GM12878 (cell line): ENCODE measurements around the gene PINK1. TPM values are rescaled to one million over a fixed set of nuclear protein-coding genes. Genes with fewer than 3 reads are reported as not detected.

Experiments used
- ATAC-seq: fragments of 200-7000 bp; cut with Tn5 transposase; 3 replicates; pipeline ENCODE4 v1.9.1; 2020; ENCODE audit warnings: mild to moderate bottlenecking, moderate library complexity
- BruUV-seq: library from RNA; stranded (reverse); fragments of 400-500 nt; replicated peaks from 2 replicates; lab custom pipeline; 2021; lab: Mats Ljungman, UMichigan
- CTCF ChIA-PET: fragments of 300-600 bp; sonication (Branson Sonifier 250); formaldehyde crosslinking; extraction: SDS; loops from one replicate; lab custom pipeline; 2021; ENCODE audit warnings: inconsistent platforms; lab: Yijun Ruan, JAX
- POLR2A ChIA-PET: fragments of 350-600 bp; formaldehyde crosslinking; extraction: SDS; loops from one replicate; lab custom pipeline; 2021; ENCODE audit warnings: inconsistent platforms; lab: Charles Lee
- RAD21 ChIA-PET: fragments of 300-600 bp; sonication (Branson Sonifier 250); formaldehyde crosslinking; loops from one replicate; lab custom pipeline; 2023; ENCODE audit warnings: antibody characterized with exemption; ENCODE audit not compliant: unreplicated experiment; lab: Charles Lee
- SMC1A ChIA-PET: fragments of 300-600 bp; sonication (Branson Sonifier 250); formaldehyde crosslinking; loops from one replicate; lab custom pipeline; 2023; ENCODE audit not compliant: unreplicated experiment, uncharacterized antibody; lab: Charles Lee
- DNase-seq: peaks from one replicate; pipeline ENCODE4 v3.0.0-alpha.2; 2011; ENCODE audit warnings: low read depth, low spot score
- FAIRE-seq: peaks from 3 replicates; lab custom pipeline; 2011; peaks lifted over from hg19 to GRCh38; lab: Jason Lieb, UNC
- H2AFZ ChIP-seq: 2 replicates; pipeline ENCODE4 v1.6.0; 2011; ENCODE audit warnings: low read depth, low read length, control low read depth; ENCODE audit not compliant: control insufficient read depth
- H3K27ac ChIP-seq: 2 replicates; pipeline ENCODE4 v1.5.1; 2011; ENCODE audit warnings: control low read depth; ENCODE audit not compliant: control insufficient read depth, insufficient read depth
- H3K27me3 ChIP-seq, 2 experiments: replicated peaks in 1 of 2; 2 replicates each; pipeline versions ENCODE4 v1.6.0 to v1.6.1; 2011; ENCODE audit warnings: low read length in 1 of 2; ENCODE audit not compliant: control insufficient read depth in 2 of 2, insufficient read depth in 2 of 2
- H3K36me3 ChIP-seq, 2 experiments: 2 replicates each; pipeline ENCODE4 v1.5.1; 2011; ENCODE audit warnings: low read length in 1 of 2; ENCODE audit not compliant: control insufficient read depth in 2 of 2, insufficient read depth in 2 of 2
- H3K4me1 ChIP-seq: 2 replicates; pipeline ENCODE4 v1.6.1; 2011; ENCODE audit warnings: mild to moderate bottlenecking, low read length, moderate library complexity, mixed read lengths; ENCODE audit not compliant: control insufficient read depth, insufficient read depth
- H3K4me2 ChIP-seq: 2 replicates; pipeline ENCODE4 v1.6.0; 2011; ENCODE audit warnings: control low read depth; ENCODE audit not compliant: control insufficient read depth, insufficient read depth
- H3K4me3 ChIP-seq: fragments of 200-600 bp; sonication (generic); 2 replicates; pipeline ENCODE4 v1.5.1; 2016
- H3K79me2 ChIP-seq: 2 replicates; pipeline ENCODE4 v1.6.0; 2011; ENCODE audit warnings: low read length; ENCODE audit not compliant: control insufficient read depth, insufficient read depth
- H3K9ac ChIP-seq: 2 replicates; pipeline ENCODE4 v1.8.0; 2011; ENCODE audit warnings: low read length, control low read depth, mixed read lengths; ENCODE audit not compliant: control insufficient read depth, insufficient read depth
- H3K9me3 ChIP-seq: replicated peaks from 3 replicates; pipeline ENCODE4 v1.5.1; 2011; ENCODE audit warnings: mild to moderate bottlenecking, low read length; ENCODE audit not compliant: control insufficient read depth, insufficient read depth
- H4K20me1 ChIP-seq: 2 replicates; pipeline ENCODE4 v1.6.0; 2011; ENCODE audit not compliant: control insufficient read depth, insufficient read depth
- ATF7 ChIP-seq: fragments of 450-650 bp; IDR thresholded peaks from 2 replicates; pipeline ENCODE4 v1.6.1; 2016; ENCODE audit warnings: low read depth, mild to moderate bottlenecking
- KAT2A ChIP-seq: conservative IDR thresholded peaks from 2 replicates; pipeline ENCODE4 v1.6.1; 2011; ENCODE audit warnings: low read depth, low read length; ENCODE audit not compliant: control insufficient read depth
- NFYA ChIP-seq: IDR thresholded peaks from 2 replicates; pipeline ENCODE4 v1.6.1; 2011; ENCODE audit warnings: low read depth, mild to moderate bottlenecking, low read length, improper control_type of control experiment, borderline replicate concordance
- NKRF ChIP-seq: fragments of 450-650 bp; conservative IDR thresholded peaks from 2 replicates; pipeline ENCODE4 v1.6.1; 2017; ENCODE audit warnings: mild to moderate bottlenecking, moderate library complexity
- PML ChIP-seq: IDR thresholded peaks from 2 replicates; pipeline ENCODE4 v1.6.1; 2012; ENCODE audit warnings: low read length, inconsistent platforms
- RB1 ChIP-seq: fragments of 450-650 bp; formaldehyde crosslinking; IDR thresholded peaks from 2 replicates; pipeline ENCODE4 v1.6.1; 2017; ENCODE audit warnings: mild to moderate bottlenecking, borderline replicate concordance
- ZBTB11 ChIP-seq: fragments of 450-650 bp; formaldehyde crosslinking; IDR thresholded peaks from 2 replicates; pipeline ENCODE4 v1.5.0; 2022; ENCODE audit warnings: mild to moderate bottlenecking, missing genetic modification characterization
- WGBS: methylation state at CpG from one replicate; pipeline ENCODE4 v1.1.6; 2016; ENCODE audit warnings: low lambda C conversion rate; ENCODE audit not compliant: insufficient replicate concordance, insufficient coverage; ENCODE audit errors: missing lambda C conversion rate; 5-methylcytosine and 5-hydroxymethylcytosine counted together
- in situ Hi-C: fragments of 300-500 bp; cut with MboI; formaldehyde crosslinking; loops from 9 replicates; pipeline ENCODE4 v1.14.3; 2018; ENCODE audit warnings: mixed read lengths
- intact Hi-C: fragments of 100-400 bp; cut with micrococcal nuclease; formaldehyde crosslinking; loops from one replicate; pipeline ENCODE4 v1.14.2; 2022; ENCODE audit not compliant: unreplicated experiment
- polyA plus RNA-seq, 11 experiments: library from polyadenylated mRNA; depleted of rRNA in 4 of 11; unstranded in 6 of 11; stranded (reverse) in 5 of 11; fragments of >200 nt; fragmentation: Nextera tagmentation in 4 of 11; fragmentation: Illumina TruSeq in 1 of 11; extraction: Ambion mirVana in 4 of 11; extraction: Trizol in 1 of 11; gene quantifications; 1 replicate in 1 of 11; 2 replicates in 10 of 11; pipeline versions ENCODE4 v1.2.1 to v1.2.3, GENCODE V29; 2011 to 2016; ENCODE audit warnings: inconsistent platforms in 2 of 11, missing spikeins in 2 of 11, low read depth in 1 of 11
- total RNA-seq, 4 experiments: library from RNA; depleted of rRNA in 3 of 4; stranded (reverse); fragments of >200 nt in 3 of 4; fragmentation: Illumina TruSeq in 1 of 4; extraction: Trizol in 1 of 4; gene quantifications; 2 replicates each; pipeline versions ENCODE4 v1.2.1 to v1.2.3, GENCODE V29; 2013 to 2021

PINK1 gene
- total and polyA plus RNA-seq, 10 of the 15 experiments (the other 5 are each of a cell fraction or from before 2014, with no cell fraction given): 0.42 to 4.4 (median 1.9) TPM; not detected in 1

GRCh38 chr1:20643080-20643479, 9.8 kb downstream of the PINK1 start:
- H4K20me1 ChIP-seq: no peaks in the 10 kb centered on the region
- POLR2A ChIA-PET: interaction anchor here (1.6 kb wide), 1 partner anchor 9 kb away, joined by 3 read pairs; no protein-coding TSS in a partner anchor
- CTCF ChIA-PET: interaction anchor here (0.6 to 2.2 kb wide), 4 partner anchors 9 to 122 kb away, joined by 3 to 8 read pairs (median 4); no protein-coding TSS in a partner anchor
- WGBS: 13% methylated on average over 6 of the region's 6 CpGs
- no peaks in the 10 kb centered on the region for H3K9me3 ChIP-seq
- intact Hi-C loops: no loop called here
- H3K36me3 ChIP-seq: no peaks in the 10 kb centered on the region
- in situ Hi-C loops: no loop called here
- H3K4me1 ChIP-seq: no peaks in the 10 kb centered on the region
- TF ChIP-seq KAT2A: no peak
- TF ChIP-seq NFYA: no peak
- no peak for TF ChIP-seq NKRF
- no peak for TF ChIP-seq RB1
- no peak for TF ChIP-seq ATF7
- no peak for TF ChIP-seq ZBTB11
- TF ChIP-seq PML: no peak
- no TSS peak for BruUV-seq
- no peak overlapping the region for H3K9ac ChIP-seq
- no peaks in the 10 kb centered on the region for H3K27me3 ChIP-seq
- no peak for DNase-seq
- no peak overlapping the region for H2AFZ ChIP-seq
- RAD21 ChIA-PET: no interaction called here
- SMC1A ChIA-PET: no interaction called here
- H3K4me2 ChIP-seq: no peak overlapping the region
- no peaks in the 10 kb centered on the region for H3K79me2 ChIP-seq
- H3K4me3 ChIP-seq: no peak overlapping the region
- no peak overlapping the region for H3K27ac ChIP-seq
- FAIRE-seq: no peak
- ATAC-seq: no peak
